Measurements from ENCODE around the gene PPP1R3A.

The PPP1R3A gene

GRCh38 chr7:113883096-113883495 is 35.7 kb downstream of the PPP1R3A start:
- no peak for DNase-seq (ENCODE audit: low read depth in 2 of 2)

DNA sequence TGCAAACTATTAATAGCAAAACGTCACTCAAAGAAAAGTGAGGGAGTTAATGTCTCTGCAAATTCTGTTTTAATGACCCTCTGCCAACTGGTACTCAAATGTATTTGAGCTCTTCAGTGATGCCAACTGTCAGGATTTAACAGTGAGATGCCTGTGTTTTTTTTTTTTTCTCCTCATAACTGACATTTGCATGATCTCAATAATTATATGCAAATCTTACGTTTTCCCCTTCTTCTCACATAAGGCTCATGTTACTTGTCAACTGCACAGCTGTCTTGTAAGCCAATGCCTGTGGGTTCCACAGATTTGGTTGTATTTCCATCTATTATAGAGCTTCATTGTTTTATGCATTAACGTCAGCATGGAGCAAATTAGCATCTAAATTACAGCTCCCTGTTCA is 38.2 kb downstream of the PPP1R3A start:
- no peak for DNase-seq (ENCODE audit: low read depth in 2 of 2)

DNA sequence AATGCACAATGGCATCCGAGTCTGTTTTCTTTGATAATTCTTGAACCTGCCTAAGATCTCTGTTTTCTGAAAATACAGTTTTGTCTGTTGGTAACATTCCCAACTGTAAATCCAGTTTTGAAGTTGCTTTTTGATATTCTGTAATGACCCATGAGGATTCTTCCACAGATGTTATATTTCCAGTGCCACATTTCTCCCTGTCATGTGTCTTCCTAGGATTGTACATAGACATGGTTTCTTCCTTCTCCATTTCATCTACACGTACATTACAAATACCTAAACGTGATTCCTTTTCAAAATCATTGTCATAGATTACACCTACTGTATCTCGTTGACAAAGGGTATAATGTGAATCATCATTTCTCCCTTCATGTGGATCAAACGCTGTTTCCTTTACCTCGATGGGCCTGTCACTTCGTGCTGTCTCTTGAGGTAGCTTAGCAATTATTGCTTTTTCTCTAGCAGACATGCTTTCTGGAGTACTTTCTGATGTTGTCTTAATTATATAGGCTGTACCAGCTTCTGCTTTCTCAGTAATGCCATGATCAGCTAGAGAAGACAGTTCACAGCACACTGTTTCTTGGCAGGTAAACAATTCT is 40.3 kb downstream of the PPP1R3A start:
- DNase-seq (ENCODE audit: low read depth in 2 of 2), result no peak

DNA sequence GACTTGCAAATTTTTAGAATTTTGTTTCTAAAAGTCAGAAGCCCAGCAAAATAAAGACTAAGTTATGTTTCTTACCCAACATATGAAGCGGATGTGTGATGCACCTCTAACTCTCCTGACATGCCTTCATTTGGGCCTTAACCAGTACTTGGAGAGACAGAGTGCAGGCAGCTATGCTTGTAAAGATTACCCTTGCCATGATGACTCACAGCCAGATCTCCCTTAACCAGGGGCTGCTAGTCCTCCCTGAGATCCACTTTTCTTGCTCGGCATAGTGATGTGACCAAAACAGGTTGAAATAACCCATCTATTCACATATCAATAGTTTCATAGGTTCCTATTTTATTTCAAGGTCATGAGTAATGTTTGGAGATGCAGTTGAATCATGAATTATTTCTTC is 43.6 kb downstream of the PPP1R3A start:
- no peak for DNase-seq (ENCODE audit: low read depth in 2 of 2)

GRCh38 chr7:113873554-113874151 is 45.2 kb downstream of the PPP1R3A start:
- no peak for DNase-seq (ENCODE audit: low read depth in 2 of 2)

GRCh38 chr7:113872981-113873380 is 45.8 kb downstream of the PPP1R3A start:
- DNase-seq (ENCODE audit: low read depth in 2 of 2), result no peak

- DNase-seq (ENCODE audit: low read depth in 2 of 2), result no peak
These were observed 51.5 kb downstream of the PPP1R3A start for GRCh38 chr7:113867325-113867724.

GRCh38 chr7:113856010-113856409 is 62.8 kb downstream of the PPP1R3A start:
- DNase-seq (ENCODE audit: low read depth in 2 of 2), result no peak

DNA sequence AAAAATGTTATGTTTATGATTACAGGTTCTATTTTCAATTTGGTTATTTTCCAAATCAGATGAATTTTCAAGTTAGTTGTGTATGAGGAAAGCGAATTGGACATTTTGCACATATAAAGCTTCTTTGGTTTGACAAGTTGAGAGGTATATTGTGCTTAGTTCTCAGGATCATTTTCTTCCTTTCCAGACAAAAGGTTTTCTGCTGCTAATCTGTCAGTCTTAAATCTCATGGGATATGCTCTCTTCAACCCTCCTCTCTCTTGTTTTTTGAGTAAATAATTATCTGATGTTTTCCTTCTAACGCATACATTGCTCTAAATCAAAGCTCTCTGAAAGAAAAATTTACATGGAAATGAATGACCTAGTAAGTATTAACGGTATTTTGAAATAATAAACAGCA is 77.9 kb downstream of the PPP1R3A start:
- DNase-seq (ENCODE audit: low read depth in 2 of 2), result no peak

- no peak for DNase-seq (ENCODE audit: low read depth in 2 of 2)
These were observed 83.4 kb downstream of the PPP1R3A start for GRCh38 chr7:113835367-113835766.

DNA sequence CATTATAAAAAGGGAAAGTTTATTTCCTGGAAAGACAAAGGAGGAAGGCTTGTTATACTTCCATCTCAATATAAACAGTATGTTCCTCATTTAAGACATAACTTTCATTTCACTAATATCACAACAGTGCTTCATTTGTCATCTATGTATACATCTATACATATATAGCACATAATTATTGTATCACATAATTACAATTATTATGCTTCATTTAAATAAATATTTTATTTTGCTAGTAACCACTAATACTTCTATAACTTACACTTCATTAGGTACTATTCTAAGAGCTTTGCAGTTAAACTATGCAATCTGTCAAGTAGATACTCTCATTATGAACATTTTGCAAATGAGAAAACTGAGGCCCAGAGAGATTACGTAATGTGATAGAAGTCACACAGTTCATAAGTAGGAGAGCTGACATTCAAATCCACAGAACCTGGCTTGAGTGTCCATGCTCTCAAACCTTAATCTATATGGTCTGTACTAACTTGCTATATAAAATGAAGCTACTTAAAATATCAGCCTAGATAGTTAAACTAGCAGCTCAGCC is 86.5 kb downstream of the PPP1R3A start:
- no peak for DNase-seq (ENCODE audit: low read depth in 2 of 2)

DNA sequence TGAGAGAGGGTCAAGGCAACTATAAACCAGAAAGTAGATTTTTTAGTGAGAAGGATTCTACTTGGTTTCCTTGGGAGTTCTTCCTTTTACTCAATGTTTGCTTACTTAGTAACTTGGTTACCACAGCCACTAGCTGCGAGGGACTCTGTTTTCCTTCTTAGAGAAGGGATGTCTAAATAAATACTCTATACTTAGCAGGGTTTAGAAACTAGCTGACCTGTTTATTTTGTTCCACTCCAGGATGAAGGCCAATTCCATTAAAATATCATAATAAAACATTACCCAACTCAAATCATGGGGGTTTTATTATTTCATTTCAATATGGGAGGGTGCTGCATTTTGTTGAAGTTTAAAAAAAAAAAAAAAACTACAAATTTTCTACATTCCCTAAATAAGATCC is 87.3 kb downstream of the PPP1R3A start:
- no peak for DNase-seq (ENCODE audit: low read depth in 2 of 2)

DNA sequence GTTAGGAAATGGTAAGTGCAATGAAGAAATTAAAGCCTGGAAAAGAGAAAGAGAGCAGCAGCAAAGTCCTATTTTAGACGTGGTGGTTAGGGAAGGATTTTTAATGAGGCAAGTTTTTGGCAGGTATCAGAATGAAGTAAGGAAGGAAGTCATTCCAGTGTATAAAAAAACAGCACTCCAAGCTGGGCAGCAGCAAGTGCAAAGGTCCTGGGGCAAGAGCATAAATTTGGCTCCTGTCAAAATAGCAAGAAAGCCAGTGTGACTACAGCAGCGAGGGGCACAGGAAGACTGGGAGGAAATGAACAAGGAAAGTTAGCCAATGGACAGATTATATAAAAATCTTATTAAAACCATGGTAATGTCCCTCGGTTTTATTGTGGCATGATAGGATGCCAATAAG is 90.2 kb downstream of the PPP1R3A start:
- no peak for DNase-seq (ENCODE audit: low read depth in 2 of 2)

All from activated CD4-positive, alpha-beta T cell treated with anti-CD3 and anti-CD28 coated beads for 24 hours (primary cell).